H9 (cell line): ENCODE measurements around the gene NELFCD. TPM values are rescaled to one million over a fixed set of nuclear protein-coding genes. Genes with fewer than 3 reads are reported as not detected.

ENCODE experiments used
- DNase-seq: peaks from one replicate; pipeline ENCODE4 v3.0.0-alpha.2; 2017
- H2AFZ ChIP-seq: one replicate; pipeline ENCODE4 v1.6.1; 2013; ENCODE audit warnings: mild to moderate bottlenecking, low read length, control low read depth, moderate library complexity
- H2AK5ac ChIP-seq: 2 replicates; pipeline ENCODE4 v1.6.1; 2013; ENCODE audit warnings: low read length, control low read depth, mixed read lengths; ENCODE audit not compliant: insufficient read length
- H2BK120ac ChIP-seq: one replicate; pipeline ENCODE4 v1.6.1; 2013; ENCODE audit warnings: low read depth, mild to moderate bottlenecking, low read length, control low read depth, inconsistent platforms; ENCODE audit not compliant: poor library complexity, severe bottlenecking
- H2BK12ac ChIP-seq: 2 replicates; pipeline ENCODE4 v1.6.1; 2013; ENCODE audit warnings: low read length, control low read depth, mixed read lengths, low read depth; ENCODE audit not compliant: insufficient read length
- H2BK15ac ChIP-seq: 2 replicates; pipeline ENCODE4 v1.6.1; 2013; ENCODE audit warnings: low read depth, low read length, control low read depth
- H2BK20ac ChIP-seq: one replicate; pipeline ENCODE4 v1.6.1; 2013; ENCODE audit warnings: low read depth, mild to moderate bottlenecking, low read length, control low read depth, inconsistent platforms; ENCODE audit not compliant: poor library complexity, severe bottlenecking
- H2BK5ac ChIP-seq: 2 replicates; pipeline ENCODE4 v1.6.1; 2013; ENCODE audit warnings: low read length, control low read depth, mixed read lengths; ENCODE audit not compliant: insufficient read length
- H3K14ac ChIP-seq: 2 replicates; pipeline ENCODE4 v1.6.1; 2013; ENCODE audit warnings: low read length, control low read depth; ENCODE audit not compliant: insufficient read depth
- H3K18ac ChIP-seq: 2 replicates; pipeline ENCODE4 v1.6.1; 2013; ENCODE audit warnings: low read depth, mild to moderate bottlenecking, mixed read lengths, low read length, control low read depth; ENCODE audit not compliant: insufficient read length
- H3K23ac ChIP-seq: 2 replicates; pipeline ENCODE4 v1.6.1; 2013; ENCODE audit warnings: low read length, control low read depth, mixed read lengths, low read depth; ENCODE audit not compliant: insufficient read length
- H3K23me2 ChIP-seq: 2 replicates; pipeline ENCODE4 v1.6.1; 2013; ENCODE audit warnings: low read depth, mild to moderate bottlenecking, mixed read lengths, low read length, control low read depth; ENCODE audit not compliant: insufficient read length, poor library complexity, severe bottlenecking
- H3K27ac ChIP-seq: 2 replicates; pipeline ENCODE4 v1.5.1; 2013; ENCODE audit warnings: low read length, control low read depth, mixed read lengths, low read depth; ENCODE audit not compliant: insufficient read length
- H3K27me3 ChIP-seq: 2 replicates; pipeline ENCODE4 v1.6.1; 2013; ENCODE audit warnings: low read length, control low read depth, inconsistent platforms; ENCODE audit not compliant: insufficient read depth
- H3K4ac ChIP-seq: 2 replicates; pipeline ENCODE4 v1.6.1; 2013; ENCODE audit warnings: low read depth, mild to moderate bottlenecking, control low read depth, inconsistent platforms, low read length, moderate library complexity
- H3K4me1 ChIP-seq: 2 replicates; pipeline ENCODE4 v1.6.1; 2013; ENCODE audit warnings: low read length, control low read depth, inconsistent platforms; ENCODE audit not compliant: insufficient read depth
- H3K4me2 ChIP-seq: 2 replicates; pipeline ENCODE4 v1.6.1; 2013; ENCODE audit warnings: low read length, control low read depth, mixed read lengths; ENCODE audit not compliant: insufficient read length, insufficient read depth
- H3K56ac ChIP-seq: 2 replicates; pipeline ENCODE4 v1.6.1; 2013; ENCODE audit warnings: low read depth, mild to moderate bottlenecking, mixed read lengths, low read length, control low read depth; ENCODE audit not compliant: insufficient read length
- H3K79me1 ChIP-seq: 2 replicates; pipeline ENCODE4 v1.6.1; 2013; ENCODE audit warnings: low read depth, mild to moderate bottlenecking, moderate library complexity, low read length, control low read depth, inconsistent platforms; ENCODE audit not compliant: insufficient read depth, poor library complexity, severe bottlenecking
- H3K79me2 ChIP-seq: 2 replicates; pipeline ENCODE4 v1.6.1; 2013; ENCODE audit warnings: low read length, control low read depth, inconsistent platforms; ENCODE audit not compliant: insufficient read depth
- H3K9ac ChIP-seq: 2 replicates; pipeline ENCODE4 v1.6.1; 2013; ENCODE audit warnings: low read length, control low read depth, mixed read lengths; ENCODE audit not compliant: insufficient read length; ENCODE audit errors: extremely low read depth
- H3K9me3 ChIP-seq: one replicate; pipeline ENCODE4 v1.6.1; 2013; ENCODE audit warnings: low read depth, low read length, inconsistent platforms; ENCODE audit not compliant: control insufficient read depth
- H3T11ph ChIP-seq: one replicate; pipeline ENCODE4 v1.6.1; 2013; ENCODE audit warnings: mild to moderate bottlenecking, low read length, control low read depth, inconsistent platforms
- H4K20me1 ChIP-seq: one replicate; pipeline ENCODE4 v1.6.1; 2013; ENCODE audit not compliant: control insufficient read depth, insufficient read length, insufficient read depth
- H4K5ac ChIP-seq: 2 replicates; pipeline ENCODE4 v1.6.1; 2013; ENCODE audit warnings: low read depth, mild to moderate bottlenecking, mixed read lengths, low read length, control low read depth; ENCODE audit not compliant: insufficient read length
- H4K8ac ChIP-seq: replicated peaks from 2 replicates; pipeline ENCODE4 v1.6.1; 2013; ENCODE audit warnings: low read length, control low read depth, mixed read lengths, low read depth; ENCODE audit not compliant: insufficient read length
- H4K91ac ChIP-seq: 2 replicates; pipeline ENCODE4 v1.6.1; 2013; ENCODE audit warnings: low read depth, mild to moderate bottlenecking, moderate library complexity, mixed read lengths, low read length, control low read depth; ENCODE audit not compliant: insufficient read length
- H3K27ac Mint-ChIP-seq, 3 experiments: 2 replicates in 2 of 3; 3 replicates in 1 of 3; pipeline ENCODE4 v1.8.0; 2020 to 2021; ENCODE audit warnings: mixed read lengths in 3 of 3, mild to moderate bottlenecking in 1 of 3, moderate library complexity in 1 of 3
- H3K27me3 Mint-ChIP-seq: 2 replicates; pipeline ENCODE4 v1.8.0; 2021; ENCODE audit warnings: low read depth, mild to moderate bottlenecking, moderate library complexity, mixed read lengths
- H3K36me3 Mint-ChIP-seq, 3 experiments: 2 replicates in 2 of 3; 3 replicates in 1 of 3; pipeline ENCODE4 v1.8.0; 2020 to 2021; ENCODE audit warnings: low read depth in 3 of 3, mixed read lengths in 3 of 3; ENCODE audit not compliant: insufficient read depth in 1 of 3
- H3K4me1 Mint-ChIP-seq, 2 experiments: 2 replicates each; pipeline ENCODE4 v1.8.0; 2020; ENCODE audit warnings: mixed read lengths in 2 of 2
- H3K4me3 Mint-ChIP-seq, 2 experiments: 2 replicates in 1 of 2; 3 replicates in 1 of 2; pipeline ENCODE4 v1.8.0; 2020 to 2021; ENCODE audit warnings: mild to moderate bottlenecking in 2 of 2, mixed read lengths in 2 of 2, moderate library complexity in 1 of 2
- H3K9me3 Mint-ChIP-seq, 2 experiments: 2 replicates in 1 of 2; 3 replicates in 1 of 2; pipeline ENCODE4 v1.8.0; 2020; ENCODE audit warnings: mild to moderate bottlenecking in 2 of 2, mixed read lengths in 2 of 2, moderate library complexity in 1 of 2
- WGBS: extraction: QIAGEN DNeasy Blood & Tissue Kit; methylation state at CpG from one replicate; pipeline ENCODE4 v1.1.7; 2013; ENCODE audit warnings: missing lambda C conversion rate, low lambda C conversion rate, mixed read lengths; ENCODE audit not compliant: insufficient read length; ENCODE audit errors: extremely low coverage; 5-methylcytosine and 5-hydroxymethylcytosine counted together
- total RNA-seq: library from RNA; stranded (reverse); gene quantifications from 2 replicates; pipeline ENCODE4 v1.2.1, GENCODE V29; 2021
- TF ChIP-seq, protein P1 (sequence below): fragments of 200-600 bp; sonication (generic); conservative IDR thresholded peaks from 3 replicates; pipeline ENCODE4 v1.8.0; 2021; ENCODE audit warnings: antibody characterized with exemption, mild to moderate bottlenecking

NELFCD gene
- total RNA-seq, 1 experiment from 2014 or later, result 57.8 TPM

DNA sequence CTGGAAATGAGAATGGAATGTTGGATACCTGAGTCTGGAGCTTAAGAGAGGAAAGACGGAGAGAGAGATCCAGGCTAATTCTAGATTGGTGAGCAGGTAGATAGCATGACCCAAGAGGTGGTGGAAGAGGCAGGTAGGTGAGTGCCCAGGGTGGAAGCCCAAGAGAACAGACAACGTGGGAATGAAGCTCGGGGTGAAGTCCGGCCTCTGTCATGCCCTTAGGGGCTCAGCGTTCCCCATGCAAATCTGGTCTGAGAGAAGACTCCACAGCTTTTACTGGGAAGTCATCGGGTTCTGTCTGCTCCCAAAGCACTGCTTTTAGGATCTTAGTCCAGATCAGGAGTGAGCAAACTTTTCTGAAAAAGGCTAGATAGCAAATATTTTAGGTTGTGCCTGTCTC lies 3.6 kb downstream of the NELFCD start:
- H2BK20ac ChIP-seq, result no peak overlapping the region
- H2AK5ac ChIP-seq, result no peak overlapping the region
- H3K27ac Mint-ChIP-seq, result no peak overlapping the region
- H3K4me2 ChIP-seq, result no peak overlapping the region
- H3K79me1 ChIP-seq, result peaks cover 4% of the 10 kb centered on the region
- H3K79me2 ChIP-seq, result peaks cover 10% of the 10 kb centered on the region; the same call in 1 of the 2 replicates
- H3T11ph ChIP-seq, result no peak overlapping the region
- H3K18ac ChIP-seq, result no peak overlapping the region
- no peak overlapping the region for H2BK120ac ChIP-seq
- peaks cover 2% of the 10 kb centered on the region for H3K27me3 Mint-ChIP-seq
- H3K23me2 ChIP-seq, result peaks cover 6% of the 10 kb centered on the region
- peaks cover 23 to 47% (median 45%) of the 10 kb centered on the region in 3 experiments for H3K36me3 Mint-ChIP-seq
- no peaks in the 10 kb centered on the region for H3K9me3 Mint-ChIP-seq
- no peak overlapping the region for H3K4ac ChIP-seq
- H4K20me1 ChIP-seq, result no peaks in the 10 kb centered on the region
- no peaks in the 10 kb centered on the region; the same call in 1 of the 2 replicates for H3K4me1 ChIP-seq
- H3K9ac ChIP-seq, result no peak overlapping the region
- no peak overlapping the region for H3K4me3 Mint-ChIP-seq
- no peak overlapping the region for H2BK5ac ChIP-seq
- H2AFZ ChIP-seq, result no peak overlapping the region
- no peak overlapping the region for H4K91ac ChIP-seq
- H4K8ac ChIP-seq, result no peak overlapping the region
- no peak overlapping the region for H3K56ac ChIP-seq
- H3K14ac ChIP-seq, result no peak overlapping the region
- H2BK12ac ChIP-seq, result no peak overlapping the region
- H3K27ac ChIP-seq, result no peak overlapping the region
- WGBS, result no CpG with 5 or more reads among the region's 6 CpGs
- H4K5ac ChIP-seq, result no peak overlapping the region
- H3K9me3 ChIP-seq, result no peaks in the 10 kb centered on the region
- no peak for DNase-seq
- H3K27me3 ChIP-seq, result no peaks in the 10 kb centered on the region
- no peak overlapping the region for H2BK15ac ChIP-seq
- H3K4me1 Mint-ChIP-seq, result peaks cover 18% of the 10 kb centered on the region in 2 experiments
- TF ChIP-seq, protein P1, sequence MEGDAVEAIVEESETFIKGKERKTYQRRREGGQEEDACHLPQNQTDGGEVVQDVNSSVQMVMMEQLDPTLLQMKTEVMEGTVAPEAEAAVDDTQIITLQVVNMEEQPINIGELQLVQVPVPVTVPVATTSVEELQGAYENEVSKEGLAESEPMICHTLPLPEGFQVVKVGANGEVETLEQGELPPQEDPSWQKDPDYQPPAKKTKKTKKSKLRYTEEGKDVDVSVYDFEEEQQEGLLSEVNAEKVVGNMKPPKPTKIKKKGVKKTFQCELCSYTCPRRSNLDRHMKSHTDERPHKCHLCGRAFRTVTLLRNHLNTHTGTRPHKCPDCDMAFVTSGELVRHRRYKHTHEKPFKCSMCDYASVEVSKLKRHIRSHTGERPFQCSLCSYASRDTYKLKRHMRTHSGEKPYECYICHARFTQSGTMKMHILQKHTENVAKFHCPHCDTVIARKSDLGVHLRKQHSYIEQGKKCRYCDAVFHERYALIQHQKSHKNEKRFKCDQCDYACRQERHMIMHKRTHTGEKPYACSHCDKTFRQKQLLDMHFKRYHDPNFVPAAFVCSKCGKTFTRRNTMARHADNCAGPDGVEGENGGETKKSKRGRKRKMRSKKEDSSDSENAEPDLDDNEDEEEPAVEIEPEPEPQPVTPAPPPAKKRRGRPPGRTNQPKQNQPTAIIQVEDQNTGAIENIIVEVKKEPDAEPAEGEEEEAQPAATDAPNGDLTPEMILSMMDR, result no peak
- H3K23ac ChIP-seq, result no peak overlapping the region
